ENCODE data around the gene RSKR. TPM values are rescaled to one million over a fixed set of nuclear protein-coding genes. Genes with fewer than 3 reads are reported as not detected.
A peak's percentile ranks its signal among the peaks of the same experiment; 100 is the strongest.

RSKR gene
- total RNA-seq, 2 experiments from 2014 or later, result 23.0 to 28.7 TPM

DNA sequence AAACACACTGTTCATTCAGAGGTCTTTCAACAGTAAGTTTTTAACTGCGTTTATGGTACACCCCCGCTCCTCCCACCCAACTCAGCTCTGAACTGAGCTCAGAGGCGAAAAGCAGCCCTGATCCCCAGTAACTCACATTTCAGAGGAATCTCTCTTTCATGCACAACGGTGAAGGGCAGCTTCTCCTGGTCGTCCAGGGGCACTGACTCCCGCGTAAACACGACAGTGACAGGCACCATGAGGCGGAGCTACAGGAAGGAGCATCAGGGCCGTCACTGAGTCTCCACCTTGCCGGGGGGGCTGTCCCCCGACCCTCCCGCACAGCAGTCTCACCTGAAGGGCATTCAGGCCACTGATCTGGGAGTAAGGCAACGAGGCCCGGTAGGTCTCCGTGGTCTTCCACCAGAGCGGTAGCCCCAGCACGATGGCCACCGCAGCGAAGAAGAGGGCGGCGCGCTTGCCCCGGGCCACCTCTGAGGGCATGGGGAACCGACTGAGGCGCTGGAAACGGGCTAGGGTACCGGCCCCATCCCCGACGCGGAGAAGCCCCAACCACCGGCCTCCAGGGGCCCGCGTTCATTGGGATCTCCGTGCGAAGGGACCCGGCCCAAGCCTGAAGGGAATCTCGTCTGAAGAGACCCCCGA is 43.1 kb downstream of the RSKR start:
- no peaks in the 10 kb centered on the region for H3K9me3 Mint-ChIP-seq (ENCODE audit: insufficient read depth)
- peaks cover 44% of the 10 kb centered on the region for H3K36me3 Mint-ChIP-seq (ENCODE audit: low read depth)
- peaks cover 52% of the 10 kb centered on the region for H3K4me1 Mint-ChIP-seq (ENCODE audit: low read depth)
- peak overlapping the region; percentile 95 for H3K27ac Mint-ChIP-seq
- peak overlapping the region; percentile 94 for H3K4me3 Mint-ChIP-seq
- ChIA-PET CTCF (interaction anchor here (0.7 to 3.7 kb wide), 11 partner anchors 10 to 382 kb away, joined by 3 to 46 read pairs (median 4); partner anchors contain the start of genes BLTP2, SDF2 and SUPT6H), POLR2A (interaction anchor here (0.9 to 3.2 kb wide), 9 partner anchors 8 to 74 kb away, joined by 3 to 30 read pairs (median 4); partner anchors contain the start of gene SPAG5)
- peak; percentile 52 for ATAC-seq
- no peaks in the 10 kb centered on the region for H3K27me3 Mint-ChIP-seq (ENCODE audit: low read depth)
- DNase-seq, result peak; percentile 67

GRCh38 chr17:28569446-28569845 is 44.5 kb downstream of the RSKR start:
- CTCF ChIA-PET, result interaction anchor here (1.4 to 3.7 kb wide), 2 partner anchors 12 to 20 kb away, joined by 3 to 46 read pairs; no protein-coding TSS in a partner anchor
- no peak overlapping the region for H3K27ac Mint-ChIP-seq
- no peaks in the 10 kb centered on the region for H3K27me3 Mint-ChIP-seq (ENCODE audit: low read depth)
- no peaks in the 10 kb centered on the region for H3K9me3 Mint-ChIP-seq (ENCODE audit: insufficient read depth)
- POLR2A ChIA-PET, result interaction anchor here (1.4 to 3.2 kb wide), 3 partner anchors 9 to 19 kb away, joined by 4 to 30 read pairs (median 5); no protein-coding TSS in a partner anchor
- no peak for DNase-seq
- H3K4me3 Mint-ChIP-seq, result peak overlapping the region; percentile 94
- ATAC-seq, result no peak
- peaks cover 48% of the 10 kb centered on the region for H3K36me3 Mint-ChIP-seq (ENCODE audit: low read depth)
- peaks cover 41% of the 10 kb centered on the region for H3K4me1 Mint-ChIP-seq (ENCODE audit: low read depth)

DNA sequence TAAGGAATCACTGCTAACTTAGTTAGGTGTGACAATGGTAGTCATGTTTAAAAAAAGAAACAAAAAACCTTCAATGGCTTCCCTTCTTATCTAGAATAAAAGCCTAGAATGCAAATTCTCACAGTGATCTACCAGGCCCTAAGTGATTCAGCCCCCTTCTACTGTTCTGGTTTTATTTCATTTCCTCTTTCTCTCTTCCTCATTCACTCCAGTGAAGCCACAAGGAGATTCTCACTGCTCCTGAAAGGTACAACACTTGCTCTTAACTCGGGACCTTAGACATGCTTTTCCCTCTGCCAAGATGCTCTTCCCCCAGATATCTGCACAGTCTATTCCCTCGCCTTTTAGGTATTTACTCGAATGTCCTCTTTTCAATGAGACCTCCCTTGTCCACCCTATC is 46.4 kb downstream of the RSKR start:
- CTCF ChIA-PET, result no interaction called here
- POLR2A ChIA-PET, result interaction anchor here (0.9 kb wide), 1 partner anchor 18 kb away, joined by 5 read pairs; no protein-coding TSS in a partner anchor
- H3K4me3 Mint-ChIP-seq, result no peak overlapping the region
- H3K36me3 Mint-ChIP-seq (ENCODE audit: low read depth), result peaks cover 42% of the 10 kb centered on the region
- no peaks in the 10 kb centered on the region for H3K27me3 Mint-ChIP-seq (ENCODE audit: low read depth)
- H3K9me3 Mint-ChIP-seq (ENCODE audit: insufficient read depth), result no peaks in the 10 kb centered on the region
- H3K27ac Mint-ChIP-seq, result peak overlapping the region; percentile 43
- peaks cover 36% of the 10 kb centered on the region for H3K4me1 Mint-ChIP-seq (ENCODE audit: low read depth)
- ATAC-seq (no peak), DNase-seq (no peak)

GRCh38 chr17:28563475-28563874 is 50.5 kb downstream of the RSKR start:
- Mint-ChIP-seq H3K4me3 (no peak overlapping the region), H3K9me3 (ENCODE audit: insufficient read depth) (no peaks in the 10 kb centered on the region), H3K4me1 (ENCODE audit: low read depth) (peaks cover 14% of the 10 kb centered on the region), H3K36me3 (ENCODE audit: low read depth) (peaks cover 50% of the 10 kb centered on the region), H3K27ac (no peak overlapping the region), H3K27me3 (ENCODE audit: low read depth) (no peaks in the 10 kb centered on the region)
- ChIA-PET POLR2A (no interaction called here), CTCF (interaction anchor here (1.2 kb wide), 1 partner anchor 23 kb away, joined by 3 read pairs; no protein-coding TSS in a partner anchor)
- ATAC-seq (no peak), DNase-seq (no peak)

Other genes with a start within 250 kb of the RSKR start
- gene SEBOX, start 249.0 kb downstream of the RSKR start, total RNA-seq, result not detected
- not detected for gene VTN, start 243.9 kb downstream of the RSKR start, total RNA-seq
- 10 to 100 TPM; 16.2 to 20.0 TPM for gene SARM1, start 242.5 kb downstream of the RSKR start, total RNA-seq
- 1 to 10 TPM; 2.7 to 3.1 TPM for gene SLC46A1, start 208.0 kb downstream of the RSKR start, total RNA-seq
- not detected for gene SLC13A2, start 140.5 kb downstream of the RSKR start, total RNA-seq
- not detected for gene FOXN1, start 107.8 kb downstream of the RSKR start, total RNA-seq
- 10 to 100 TPM; 41.6 to 48.1 TPM for gene UNC119, start 61.6 kb downstream of the RSKR start, total RNA-seq
- 10 to 100 TPM; 60.0 to 61.1 TPM for gene PIGS, start 42.7 kb downstream of the RSKR start, total RNA-seq
- 10 to 100 TPM; 97.3 to 99.7 TPM for gene ALDOC, start 37.3 kb downstream of the RSKR start, total RNA-seq
- gene SPAG5, start 15.2 kb downstream of the RSKR start, total RNA-seq, result 100 to 1,000 TPM; 162 to 170 TPM
- gene BLTP2, start 31.0 kb upstream of the RSKR start, total RNA-seq, result 100 to 1,000 TPM; 162 to 169 TPM
- gene SDF2, start 47.7 kb upstream of the RSKR start, total RNA-seq, result 10 to 100 TPM; 51.7 to 54.5 TPM
- gene SUPT6H, start 48.0 kb upstream of the RSKR start, total RNA-seq, result 10 to 100 TPM; 69.4 to 72.8 TPM
- 1 to 10 TPM; 5.3 to 6.1 TPM for gene PROCA1, start 97.7 kb upstream of the RSKR start, total RNA-seq
- gene RAB34, start 103.7 kb upstream of the RSKR start, total RNA-seq, result 10 to 100 TPM in 1 of 2 experiments, 1 to 10 TPM in 1; 10.0 to 12.7 TPM
- gene RPL23A, start 105.8 kb upstream of the RSKR start, total RNA-seq, result 1,000 to 10,000 TPM; 1,988 to 2,040 TPM
- 1 to 10 TPM; 2.8 to 3.0 TPM for gene TLCD1, start 112.0 kb upstream of the RSKR start, total RNA-seq
- 1 to 10 TPM; 4.8 to 5.0 TPM for gene NEK8, start 114.6 kb upstream of the RSKR start, total RNA-seq
- 10 to 100 TPM; 66.0 to 78.4 TPM for gene TRAF4, start 129.8 kb upstream of the RSKR start, total RNA-seq
- 10 to 100 TPM; 15.4 to 17.1 TPM for gene FAM222B, start 228.6 kb upstream of the RSKR start, total RNA-seq
- 10 to 100 TPM; 46.3 to 50.7 TPM for gene ERAL1, start 240.8 kb upstream of the RSKR start, total RNA-seq